HepG2 (cell line): Measurements from ENCODE around the gene OGFR. TPM values are rescaled to one million over a fixed set of nuclear protein-coding genes. Genes with fewer than 3 reads are reported as not detected.

Experiments used
- FIP1L1 ChIP-seq: fragments of 200-400 bp; formaldehyde crosslinking; IDR thresholded peaks from 2 replicates; pipeline ENCODE4 v1.6.1; 2018; ENCODE audit warnings: low read depth, mild to moderate bottlenecking, low read length, moderate library complexity, borderline replicate concordance; ENCODE audit not compliant: insufficient read depth
- ISL2 ChIP-seq: sonication (generic); formaldehyde crosslinking; IDR thresholded peaks from 2 replicates; pipeline ENCODE4 v1.5.0; 2020; ENCODE audit warnings: missing genetic modification reagents
- NR2C2 ChIP-seq: sonication (generic); formaldehyde crosslinking; IDR thresholded peaks from 2 replicates; pipeline ENCODE4 v1.4.0; 2020; ENCODE audit warnings: missing genetic modification reagents, mild to moderate bottlenecking, moderate library complexity, borderline replicate concordance
- SMAD9 ChIP-seq: sonication (generic); formaldehyde crosslinking; IDR thresholded peaks from 2 replicates; pipeline ENCODE4 v1.5.1; 2020; ENCODE audit warnings: mild to moderate bottlenecking, missing genetic modification reagents
- ZNF407 ChIP-seq: sonication (generic); formaldehyde crosslinking; IDR thresholded peaks from one replicate; pipeline ENCODE4 v1.5.1; 2020; ENCODE audit warnings: mild to moderate bottlenecking, missing genetic modification reagents; ENCODE audit errors: not compliant biosample characterization
- ZNF44 ChIP-seq: sonication (generic); formaldehyde crosslinking; IDR thresholded peaks from 2 replicates; pipeline ENCODE4 v1.5.1; 2020; ENCODE audit warnings: mild to moderate bottlenecking, missing genetic modification reagents
- ZNF547 ChIP-seq: sonication (generic); formaldehyde crosslinking; IDR thresholded peaks from 2 replicates; pipeline ENCODE4 v1.5.1; 2020; ENCODE audit warnings: mild to moderate bottlenecking, missing genetic modification reagents
- ZNF784 ChIP-seq: sonication (generic); formaldehyde crosslinking; IDR thresholded peaks from 2 replicates; pipeline ENCODE4 v1.5.1; 2020; ENCODE audit warnings: missing genetic modification reagents, mild to moderate bottlenecking, borderline replicate concordance
- ZNF891 ChIP-seq: sonication (generic); formaldehyde crosslinking; IDR thresholded peaks from 2 replicates; pipeline ENCODE4 v1.5.0; 2020; ENCODE audit warnings: mild to moderate bottlenecking, missing genetic modification reagents
- polyA plus RNA-seq, 8 experiments: library from polyadenylated mRNA; depleted of rRNA in 3 of 8; stranded (reverse) in 7 of 8; unstranded in 1 of 8; fragments of >200 nt; fragmentation: Illumina TruSeq in 4 of 8; extraction: Trizol in 4 of 8; gene quantifications; 2 replicates each; pipeline versions ENCODE4 v1.2.1 to v1.2.3, GENCODE V29; 2011 to 2016; ENCODE audit warnings: low read depth in 4 of 8, missing spikeins in 1 of 8, mixed read lengths in 1 of 8; ENCODE audit not compliant: insufficient read depth in 1 of 8
- total RNA-seq, 5 experiments: library from RNA; depleted of rRNA; stranded (reverse); fragments of >200 nt; fragmentation: Illumina TruSeq; extraction: Trizol; gene quantifications; 2 replicates each; pipeline ENCODE4 v1.2.3, GENCODE V29; 2016; ENCODE audit warnings: low read depth in 1 of 5
- TF ChIP-seq, protein P1 (sequence below): sonication (generic); formaldehyde crosslinking; IDR thresholded peaks from 2 replicates; pipeline ENCODE4 v1.4.0; 2020; ENCODE audit warnings: missing genetic modification reagents

OGFR gene
- total and polyA plus RNA-seq, 2 of the 13 experiments (the other 11 are each of a cell fraction or from before 2014, with no cell fraction given), result 47.7 to 81.8 TPM

DNA sequence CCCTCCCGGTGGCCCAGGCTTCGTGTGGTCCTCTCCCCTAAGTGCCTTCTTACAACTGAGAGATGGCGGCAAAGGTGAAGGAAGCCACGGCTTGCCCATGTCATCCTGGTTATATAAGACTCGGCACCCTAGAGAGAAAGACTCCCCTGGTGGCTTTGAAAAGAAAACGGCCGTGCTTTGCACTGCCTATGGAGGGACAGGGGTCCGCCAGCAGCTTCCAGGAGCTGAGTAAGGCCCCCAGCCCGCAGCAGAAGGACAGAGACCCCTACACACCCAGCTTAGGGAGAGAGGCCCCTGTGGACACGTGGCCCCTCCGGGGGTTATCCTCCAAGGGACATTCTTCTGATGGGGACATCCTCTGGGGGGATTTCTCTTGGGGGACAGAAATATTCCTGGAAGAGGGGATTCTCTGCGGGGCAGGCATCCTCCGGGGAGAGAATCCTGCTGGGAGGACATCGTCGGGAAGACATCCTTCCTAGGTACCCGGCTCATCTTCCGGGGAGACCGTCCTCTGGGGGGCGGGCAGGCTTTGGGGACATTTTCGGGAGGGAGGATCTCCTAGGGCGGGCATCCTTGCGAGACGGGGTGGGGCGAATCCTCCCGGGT, 511 bp upstream of the OGFR start (continued):
- TF ChIP-seq NR2C2 (CRISPR knock-in tag), result no peak
- peak; percentile 75; the same call in 1 of the 2 replicates for TF ChIP-seq ZNF547
- TF ChIP-seq ZNF784, result peak; percentile 42; the same call in 1 of the 2 replicates
- TF ChIP-seq ZNF891, result no peak
- no peak for TF ChIP-seq FIP1L1
- peak; percentile 51 for TF ChIP-seq ZNF407 (CRISPR knock-in tag)
- TF ChIP-seq SMAD9, result peak; percentile 87; the same call in 1 of the 2 replicates
- TF ChIP-seq, protein P1, sequence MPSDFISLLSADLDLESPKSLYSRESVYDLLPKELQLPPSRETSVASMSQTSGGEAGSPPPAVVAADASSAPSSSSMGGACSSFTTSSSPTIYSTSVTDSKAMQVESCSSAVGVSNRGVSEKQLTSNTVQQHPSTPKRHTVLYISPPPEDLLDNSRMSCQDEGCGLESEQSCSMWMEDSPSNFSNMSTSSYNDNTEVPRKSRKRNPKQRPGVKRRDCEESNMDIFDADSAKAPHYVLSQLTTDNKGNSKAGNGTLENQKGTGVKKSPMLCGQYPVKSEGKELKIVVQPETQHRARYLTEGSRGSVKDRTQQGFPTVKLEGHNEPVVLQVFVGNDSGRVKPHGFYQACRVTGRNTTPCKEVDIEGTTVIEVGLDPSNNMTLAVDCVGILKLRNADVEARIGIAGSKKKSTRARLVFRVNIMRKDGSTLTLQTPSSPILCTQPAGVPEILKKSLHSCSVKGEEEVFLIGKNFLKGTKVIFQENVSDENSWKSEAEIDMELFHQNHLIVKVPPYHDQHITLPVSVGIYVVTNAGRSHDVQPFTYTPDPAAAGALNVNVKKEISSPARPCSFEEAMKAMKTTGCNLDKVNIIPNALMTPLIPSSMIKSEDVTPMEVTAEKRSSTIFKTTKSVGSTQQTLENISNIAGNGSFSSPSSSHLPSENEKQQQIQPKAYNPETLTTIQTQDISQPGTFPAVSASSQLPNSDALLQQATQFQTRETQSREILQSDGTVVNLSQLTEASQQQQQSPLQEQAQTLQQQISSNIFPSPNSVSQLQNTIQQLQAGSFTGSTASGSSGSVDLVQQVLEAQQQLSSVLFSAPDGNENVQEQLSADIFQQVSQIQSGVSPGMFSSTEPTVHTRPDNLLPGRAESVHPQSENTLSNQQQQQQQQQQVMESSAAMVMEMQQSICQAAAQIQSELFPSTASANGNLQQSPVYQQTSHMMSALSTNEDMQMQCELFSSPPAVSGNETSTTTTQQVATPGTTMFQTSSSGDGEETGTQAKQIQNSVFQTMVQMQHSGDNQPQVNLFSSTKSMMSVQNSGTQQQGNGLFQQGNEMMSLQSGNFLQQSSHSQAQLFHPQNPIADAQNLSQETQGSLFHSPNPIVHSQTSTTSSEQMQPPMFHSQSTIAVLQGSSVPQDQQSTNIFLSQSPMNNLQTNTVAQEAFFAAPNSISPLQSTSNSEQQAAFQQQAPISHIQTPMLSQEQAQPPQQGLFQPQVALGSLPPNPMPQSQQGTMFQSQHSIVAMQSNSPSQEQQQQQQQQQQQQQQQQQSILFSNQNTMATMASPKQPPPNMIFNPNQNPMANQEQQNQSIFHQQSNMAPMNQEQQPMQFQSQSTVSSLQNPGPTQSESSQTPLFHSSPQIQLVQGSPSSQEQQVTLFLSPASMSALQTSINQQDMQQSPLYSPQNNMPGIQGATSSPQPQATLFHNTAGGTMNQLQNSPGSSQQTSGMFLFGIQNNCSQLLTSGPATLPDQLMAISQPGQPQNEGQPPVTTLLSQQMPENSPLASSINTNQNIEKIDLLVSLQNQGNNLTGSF (CRISPR knock-in tag), result no peak
- peak; percentile 93; the same call in 1 of the 2 replicates for TF ChIP-seq ZNF44 (CRISPR knock-in tag)
- no peak for TF ChIP-seq ISL2 (CRISPR knock-in tag)
